ENCODE results near the gene CCIN. TPM values are rescaled to one million over a fixed set of nuclear protein-coding genes. Genes with fewer than 3 reads are reported as not detected.
"Not testable (repeated sequence)": the region's sequence is repeated elsewhere in the genome, so short reads cannot be mapped to it uniquely, and the experiment has no call there.

Gene CCIN
- total and polyA plus RNA-seq, 2 of the 13 experiments (the other 11 are each of a cell fraction or from before 2014, with no cell fraction given) = not detected

GRCh38 chr9:36177571-36177970, 8.4 kb downstream of the CCIN start:
- BruUV-seq (replicated peaks) = no TSS peak
- H3K36me3 ChIP-seq (replicated peaks in 1 of 2; ENCODE audit: control insufficient read depth in 1 of 2, insufficient read depth in 2 of 2, low read length in 2 of 2) = no peaks in the 10 kb centered on the region
- H3K9me3 ChIP-seq (ENCODE audit: low read length) = no peaks in the 10 kb centered on the region
- TF ChIP-seq AGO1 (IDR thresholded peaks at IDR 0.05; ENCODE audit: low read depth, low read length, poor library complexity, severe bottlenecking) (no peak), DNMT3B (CRISPR knock-in tag; conservative IDR thresholded peaks at IDR 0.05) (no peak)
- no peak overlapping the region for H3K4me3 ChIP-seq (replicated peaks in 1 of 3; ENCODE audit: insufficient read depth in 1 of 3, low read depth in 2 of 3, low read length in 3 of 3)
- FAIRE-seq (no peak), ATAC-seq (no peak), DNase-seq (ENCODE audit: low spot score) (no peak)
- 53% methylated on average over 4 of the region's 4 CpGs for WGBS (ENCODE audit: low lambda C conversion rate)
- in situ Hi-C loops (cut with HindIII; ENCODE audit: extremely low pct_ligation_motif_present, low pct_unique_long_range_greater_than_20kb) = no loop called here
- H2AFZ ChIP-seq (ENCODE audit: low read length) = no peak overlapping the region
- no peak overlapping the region for H3K27ac ChIP-seq (ENCODE audit: extremely low read length, insufficient read depth, low read length)
- H3K4me1 ChIP-seq (ENCODE audit: insufficient read depth, low read length) = no peaks in the 10 kb centered on the region
- H3K9ac ChIP-seq (ENCODE audit: insufficient read depth, low read depth, low read length) = no peak overlapping the region
- no peaks in the 10 kb centered on the region for H3K79me2 ChIP-seq (ENCODE audit: insufficient read depth, low read length)
- intact Hi-C loops (cut with micrococcal nuclease; ENCODE audit: unreplicated experiment) = no loop called here
- CTCF ChIA-PET (ENCODE audit: low intra/inter-chr PET ratio, low total read pairs) = no interaction called here
- POLR2A ChIA-PET = interaction anchor here (1.0 kb wide), 1 partner anchor 13 kb away, joined by 4 read pairs; the partner anchor contains the start of gene CLTA
- H4K20me1 ChIP-seq (ENCODE audit: insufficient read depth, low read length) = no peaks in the 10 kb centered on the region
- H3K27me3 ChIP-seq (ENCODE audit: control insufficient read depth in 1 of 2, insufficient read depth in 2 of 2, low read length in 2 of 2) = 0 out of 5 replicates have a peak, but pooled peaks cover 0 to 9% of the 10 kb centered on the region in 2 experiments
- H3K4me2 ChIP-seq (ENCODE audit: low read depth, low read length) = no peak overlapping the region

GRCh38 chr9:36180243-36180642, 11.1 kb downstream of the CCIN start:
- H3K27ac ChIP-seq (ENCODE audit: extremely low read length, insufficient read depth, low read length); H3K4me1 ChIP-seq (ENCODE audit: insufficient read depth, low read length); H3K79me2 ChIP-seq (ENCODE audit: insufficient read depth, low read length); ATAC-seq; DNase-seq (ENCODE audit: low spot score); H3K4me2 ChIP-seq (ENCODE audit: low read depth, low read length); H3K27me3 ChIP-seq (ENCODE audit: control insufficient read depth in 1 of 2, insufficient read depth in 2 of 2, low read length in 2 of 2); H3K9ac ChIP-seq (ENCODE audit: insufficient read depth, low read depth, low read length); CTCF ChIA-PET (ENCODE audit: low intra/inter-chr PET ratio, low total read pairs); POLR2A ChIA-PET; H2AFZ ChIP-seq (ENCODE audit: low read length); in situ Hi-C loops (cut with HindIII; ENCODE audit: extremely low pct_ligation_motif_present, low pct_unique_long_range_greater_than_20kb); H4K20me1 ChIP-seq (ENCODE audit: insufficient read depth, low read length); FAIRE-seq; BruUV-seq (replicated peaks); intact Hi-C loops (cut with micrococcal nuclease; ENCODE audit: unreplicated experiment); H3K36me3 ChIP-seq (replicated peaks in 1 of 2; ENCODE audit: control insufficient read depth in 1 of 2, insufficient read depth in 2 of 2, low read length in 2 of 2); H3K4me3 ChIP-seq (replicated peaks in 1 of 3; ENCODE audit: insufficient read depth in 1 of 3, low read depth in 2 of 3, low read length in 3 of 3); H3K9me3 ChIP-seq (ENCODE audit: low read length): not testable (repeated sequence)
- WGBS (ENCODE audit: low lambda C conversion rate) = 11% methylated on average over 3 of the region's 6 CpGs
- peak; percentile 92 for TF ChIP-seq ZNF761 (CRISPR knock-in tag; conservative IDR thresholded peaks at IDR 0.05)

Measured in HepG2 (cell line).